GM12875 (cell line): ENCODE measurements around the gene CNPPD1.

ENCODE experiments used
- H3K4me3 ChIP-seq: one replicate; pipeline ENCODE4 v1.5.1; 2011; ENCODE audit warnings: low read depth, low read length, control low read depth
- CTCF ChIP-seq: IDR thresholded peaks from 2 replicates; pipeline ENCODE4 v1.5.1; 2011; ENCODE audit warnings: low read depth, mild to moderate bottlenecking, control low read depth, inconsistent platforms, low read length, moderate library complexity, borderline replicate concordance; ENCODE audit not compliant: insufficient read depth

CNPPD1 gene

GRCh38 chr2:219213486-219214071, 36.9 kb upstream of the CNPPD1 start:
- H3K4me3 ChIP-seq, result no peak overlapping the region
- TF ChIP-seq CTCF, result no peak

- no peak overlapping the region for H3K4me3 ChIP-seq
- TF ChIP-seq CTCF, result no peak
Observed at GRCh38 chr2:219213026-219213415, 36.3 kb upstream of the CNPPD1 start.

- no peak overlapping the region for H3K4me3 ChIP-seq
- no peak for TF ChIP-seq CTCF
Observed at GRCh38 chr2:219210886-219211362, 34.2 kb upstream of the CNPPD1 start.

GRCh38 chr2:219210196-219210885, 33.6 kb upstream of the CNPPD1 start:
- H3K4me3 ChIP-seq, result no peak overlapping the region
- TF ChIP-seq CTCF, result no peak

GRCh38 chr2:219209236-219210195, 32.8 kb upstream of the CNPPD1 start:
- no peak for TF ChIP-seq CTCF
- no peak overlapping the region for H3K4me3 ChIP-seq

- no peak overlapping the region for H3K4me3 ChIP-seq
- TF ChIP-seq CTCF, result no peak
Observed at GRCh38 chr2:219207884-219208740, 31.4 kb upstream of the CNPPD1 start.
